NCI-H748 (cell line): ENCODE data around the gene HDGFL2.
"Not testable (repeated sequence)": the region's sequence is repeated elsewhere in the genome, so short reads cannot be mapped to it uniquely, and the experiment has no call there.

Experiments
- DNase-seq: peaks from one replicate; lab custom pipeline; 2025; ENCODE audit not compliant: unreplicated experiment; lab: John Stamatoyannopoulos, UW

HDGFL2 gene

GRCh38 chr19:4529924-4530522 is 57.9 kb downstream of the HDGFL2 start:
- DNase-seq: no peak

GRCh38 chr19:4531562-4532165 is 59.6 kb downstream of the HDGFL2 start:
- DNase-seq: peak; percentile 39

- no peak for DNase-seq
Observed at GRCh38 chr19:4533334-4533733, 61.2 kb downstream of the HDGFL2 start.

GRCh38 chr19:4533835-4534424 is 61.8 kb downstream of the HDGFL2 start:
- no peak for DNase-seq

- DNase-seq: peak; percentile 96
Observed at GRCh38 chr19:4534836-4535658, 63.0 kb downstream of the HDGFL2 start, which contains the start of gene PLIN5. PLIN5 (minus strand) TSS chr19:4535224; CDS start chr19:4534074, 1,150 bp downstream.

- DNase-seq: no peak
Observed at GRCh38 chr19:4536798-4537197, 64.7 kb downstream of the HDGFL2 start.

- DNase-seq: no peak
Observed at GRCh38 chr19:4537953-4538600, 66.0 kb downstream of the HDGFL2 start.

GRCh38 chr19:4538601-4538954 is 66.5 kb downstream of the HDGFL2 start:
- no peak for DNase-seq

GRCh38 chr19:4539169-4539692 is 67.1 kb downstream of the HDGFL2 start:
- no peak for DNase-seq

GRCh38 chr19:4539693-4540581 is 67.8 kb downstream of the HDGFL2 start, which contains the start of gene LRG1:
LRG1 (minus strand) TSS chr19:4540036; CDS start chr19:4540013, 23 bp downstream.
- no peak for DNase-seq

GRCh38 chr19:4541114-4541805 is 69.2 kb downstream of the HDGFL2 start:
- DNase-seq: no peak

GRCh38 chr19:4541806-4542145 is 69.7 kb downstream of the HDGFL2 start:
- not testable (repeated sequence) for DNase-seq

- no peak for DNase-seq
Observed at GRCh38 chr19:4542896-4543841, 71.1 kb downstream of the HDGFL2 start.

- no peak for DNase-seq
Observed at GRCh38 chr19:4543842-4544647, 71.9 kb downstream of the HDGFL2 start.

GRCh38 chr19:4547303-4548237 is 75.5 kb downstream of the HDGFL2 start:
- DNase-seq: peak; percentile 30

GRCh38 chr19:4548238-4548584 is 76.1 kb downstream of the HDGFL2 start:
- DNase-seq: no peak
